Adrenal gland (tissue), 5 donors: ENCODE results near the gene DEFB131B.

Source experiments
- CTCF ChIP-seq, 6 experiments: fragments of 450-650 bp in 4 of 6; fragments of 200-600 bp in 2 of 6; sonication (generic) in 1 of 6; IDR thresholded peaks; 1 replicate in 5 of 6; 2 replicates in 1 of 6; pipeline versions ENCODE4 v1.5.1 to v1.8.0; 2016 to 2021; ENCODE audit warnings: antibody characterized with exemption in 6 of 6, mild to moderate bottlenecking in 2 of 6, moderate library complexity in 1 of 6
- POLR2A ChIP-seq, 2 donors: fragments of 450-650 bp; IDR thresholded peaks; one replicate each; pipeline ENCODE4 v1.6.1; 2017; ENCODE audit warnings: antibody characterized with exemption in 2 of 2, mild to moderate bottlenecking in 2 of 2, moderate library complexity in 1 of 2
- donor health status: DM: no; HTN: no; CAD: no.

- no peak for TF ChIP-seq CTCF (IDR thresholded peaks at IDR 0.05)
- no peak for TF ChIP-seq POLR2A (IDR thresholded peaks at IDR 0.05)
Measured at GRCh38 chr11:71927820-71928736, 49.8 kb downstream of the DEFB131B start, which contains the start of gene XNDC1N.
